Measurements from ENCODE around the gene RPLP2. TPM values are rescaled to one million over a fixed set of nuclear protein-coding genes. Genes with fewer than 3 reads are reported as not detected.

Gene RPLP2
- total RNA-seq, 3 donors from 2014 or later: 583 to 1,665 (median 1,093) TPM

GRCh38 chr11:839875-840617 lies 30.3 kb downstream of the RPLP2 start:
- Histone ChIP-seq H3K27ac (peak overlapping the region; percentile 21 to 57), H3K36me3 (no peaks in the 10 kb centered on the region)

GRCh38 chr11:841981-842369 lies 32.2 kb downstream of the RPLP2 start:
- Histone ChIP-seq H3K27me3 (no peaks in the 10 kb centered on the region), H3K4me1 (peaks cover 15 to 24% of the 10 kb centered on the region in 2 donors), H3K27ac (peak overlapping the region; percentile 94 to 98), H3K36me3 (no peaks in the 10 kb centered on the region), H3K9me3 (no peaks in the 10 kb centered on the region), H3K4me3 (peak overlapping the region; percentile 83 to 100 (median 91))
- TF ChIP-seq CTCF (IDR thresholded peaks at IDR 0.05) (no peak), POLR2AphosphoS5 (IDR thresholded peaks at IDR 0.05) (no peak), POLR2A (IDR thresholded peaks at IDR 0.05) (no peak)
- intact Hi-C loops (cut with DNase I; ENCODE audit: low total_unique reads): no loop called here
- no peak for DNase-seq (ENCODE audit: low spot score in 2 of 2)

More at GRCh38 chr11:839875-840617, 30.3 kb downstream of the RPLP2 start:
- Histone ChIP-seq H3K27me3 (no peaks in the 10 kb centered on the region), H3K4me1 (peaks cover 9 to 24% of the 10 kb centered on the region in 2 donors), H3K9me3 (no peaks in the 10 kb centered on the region), H3K4me3 (peak overlapping the region in 2 of 3 donors; percentile 91 to 100)
- no peak for DNase-seq (ENCODE audit: low spot score in 2 of 2)
- intact Hi-C loops (cut with DNase I; ENCODE audit: low total_unique reads): no loop called here
- TF ChIP-seq CTCF (IDR thresholded peaks at IDR 0.05) (no peak), POLR2AphosphoS5 (IDR thresholded peaks at IDR 0.05) (no peak), POLR2A (IDR thresholded peaks at IDR 0.05) (no peak)

GRCh38 chr11:842370-843002 lies 32.7 kb downstream of the RPLP2 start, which contains the start of the genes POLR2L and TSPAN4:
POLR2L (minus strand) TSS chr11:842529; CDS start chr11:842508, 21 bp downstream.
TSPAN4 (plus strand) TSS chr11:842852; CDS start chr11:850305, 7,453 bp downstream.
- H3K9me3 ChIP-seq: no peaks in the 10 kb centered on the region
- H3K36me3 ChIP-seq: no peaks in the 10 kb centered on the region
- peak within 1 kb of the TSS; percentile 83 to 100 (median 91) for H3K4me3 ChIP-seq
- TF ChIP-seq POLR2AphosphoS5 (IDR thresholded peaks at IDR 0.05): peak; percentile 81 to 91 (median 89)
- TF ChIP-seq CTCF (IDR thresholded peaks at IDR 0.05): peak in 1 of 3 donors; percentile 34
- peak; percentile 48 for TF ChIP-seq POLR2A (IDR thresholded peaks at IDR 0.05)
- intact Hi-C loops (cut with DNase I; ENCODE audit: low total_unique reads): no loop called here
- DNase-seq (ENCODE audit: low spot score in 2 of 2): peak; percentile 79 to 92
- no peaks in the 10 kb centered on the region for H3K27me3 ChIP-seq
- H3K4me1 ChIP-seq: peaks cover 15 to 24% of the 10 kb centered on the region in 2 donors
- peak within 1 kb of the TSS; percentile 94 to 98 for H3K27ac ChIP-seq

GRCh38 chr11:843086-843734 lies 33.4 kb downstream of the RPLP2 start:
- Histone ChIP-seq H3K9me3 (no peaks in the 10 kb centered on the region), H3K27ac (peak overlapping the region; percentile 94 to 98), H3K27me3 (no peaks in the 10 kb centered on the region), H3K36me3 (no peaks in the 10 kb centered on the region), H3K4me3 (peak overlapping the region; percentile 83 to 100 (median 91)), H3K4me1 (peaks cover 15 to 27% of the 10 kb centered on the region in 2 donors)
- no peak for DNase-seq (ENCODE audit: low spot score in 2 of 2)
- TF ChIP-seq CTCF (IDR thresholded peaks at IDR 0.05) (no peak), POLR2A (IDR thresholded peaks at IDR 0.05) (no peak), POLR2AphosphoS5 (IDR thresholded peaks at IDR 0.05) (no peak)
- intact Hi-C loops (cut with DNase I; ENCODE audit: low total_unique reads): no loop called here
